ENCODE measurements around the gene PXT1. TPM values are rescaled to one million over a fixed set of nuclear protein-coding genes. Genes with fewer than 3 reads are reported as not detected.

Gene PXT1
- total and polyA plus RNA-seq, 3 donors from 2014 or later: 1.8 to 4.2 (median 3.6) TPM

GRCh38 chr6:36362551-36363370 lies 79.9 kb downstream of the PXT1 start:
- Histone ChIP-seq H3K36me3 (ENCODE audit: low read depth, missing control alignments) (no peaks in the 10 kb centered on the region), H3K4me3 (no peak overlapping the region), H3K27me3 (no peaks in the 10 kb centered on the region), H3K4me1 (peaks cover 32% of the 10 kb centered on the region), H3K9me3 (no peaks in the 10 kb centered on the region), H3K27ac (no peak overlapping the region)
- intact Hi-C loops (cut with DNase I; ENCODE audit: low total_unique reads): no loop called here
- no peak for DNase-seq
- 70 to 91% methylated on average over 25 of the region's 25 CpGs for WGBS, 2 donors
- no peak for TF ChIP-seq CTCF (IDR thresholded peaks at IDR 0.05)
- no peak for TF ChIP-seq POLR2A (IDR thresholded peaks at IDR 0.05)

GRCh38 chr6:36361071-36361470 lies 81.6 kb downstream of the PXT1 start:
- H3K4me1 ChIP-seq: peaks cover 39% of the 10 kb centered on the region
- TF ChIP-seq POLR2A (IDR thresholded peaks at IDR 0.05): no peak
- no peak for TF ChIP-seq CTCF (IDR thresholded peaks at IDR 0.05)
- H3K9me3 ChIP-seq: no peaks in the 10 kb centered on the region
- no peak for DNase-seq
- no peak overlapping the region for H3K27ac ChIP-seq
- intact Hi-C loops (cut with DNase I; ENCODE audit: low total_unique reads): no loop called here
- no peak overlapping the region for H3K4me3 ChIP-seq
- WGBS, 2 donors: 70 to 89% methylated on average over 11 of the region's 11 CpGs
- no peaks in the 10 kb centered on the region for H3K27me3 ChIP-seq
- no peaks in the 10 kb centered on the region for H3K36me3 ChIP-seq (ENCODE audit: low read depth, missing control alignments)

GRCh38 chr6:36360241-36361054 lies 82.2 kb downstream of the PXT1 start:
- TF ChIP-seq CTCF (IDR thresholded peaks at IDR 0.05) (peak; percentile 88 to 92 (median 88)), POLR2A (IDR thresholded peaks at IDR 0.05) (no peak)
- H3K9me3 ChIP-seq: no peaks in the 10 kb centered on the region
- DNase-seq: peak; percentile 94
- H3K36me3 ChIP-seq (ENCODE audit: low read depth, missing control alignments): no peaks in the 10 kb centered on the region
- no peak overlapping the region for H3K4me3 ChIP-seq
- H3K27me3 ChIP-seq: no peaks in the 10 kb centered on the region
- H3K27ac ChIP-seq: peak overlapping the region; percentile 9 to 78
- H3K4me1 ChIP-seq: peaks cover 42% of the 10 kb centered on the region
- intact Hi-C loops (cut with DNase I; ENCODE audit: low total_unique reads): no loop called here
- WGBS, 2 donors: 14 to 24% methylated on average over 9 to 10 of the region's 10 CpGs

GRCh38 chr6:36358226-36358915 lies 84.3 kb downstream of the PXT1 start:
- DNase-seq: peak; percentile 88
- H3K27ac ChIP-seq: peak overlapping the region; percentile 75 to 78
- intact Hi-C loops (cut with DNase I; ENCODE audit: low total_unique reads): loop anchor here (10.0 kb wide), 1 partner anchor 54 kb away; no protein-coding TSS in a partner anchor

More at GRCh38 chr6:36358226-36358915, 84.3 kb downstream of the PXT1 start:
- H3K27me3 ChIP-seq: no peaks in the 10 kb centered on the region
- peaks cover 36% of the 10 kb centered on the region for H3K4me1 ChIP-seq
- H3K4me3 ChIP-seq: no peak overlapping the region
- TF ChIP-seq POLR2A (IDR thresholded peaks at IDR 0.05) (no peak), CTCF (IDR thresholded peaks at IDR 0.05) (no peak)
- 32 to 33% methylated on average over 4 of the region's 4 CpGs for WGBS, 2 donors
- no peaks in the 10 kb centered on the region for H3K9me3 ChIP-seq
- no peaks in the 10 kb centered on the region for H3K36me3 ChIP-seq (ENCODE audit: low read depth, missing control alignments)

All from testis (tissue), 3 donors.